ENCODE measurements around the gene CCKAR. TPM values are rescaled to one million over a fixed set of nuclear protein-coding genes. Genes with fewer than 3 reads are reported as not detected.
"Not testable (repeated sequence)": the region's sequence is repeated elsewhere in the genome, so short reads cannot be mapped to it uniquely, and the experiment has no call there.

CCKAR gene
- total and polyA plus RNA-seq, 2 of the 13 experiments (the other 11 are each of a cell fraction or from before 2014, with no cell fraction given) = not detected

DNA sequence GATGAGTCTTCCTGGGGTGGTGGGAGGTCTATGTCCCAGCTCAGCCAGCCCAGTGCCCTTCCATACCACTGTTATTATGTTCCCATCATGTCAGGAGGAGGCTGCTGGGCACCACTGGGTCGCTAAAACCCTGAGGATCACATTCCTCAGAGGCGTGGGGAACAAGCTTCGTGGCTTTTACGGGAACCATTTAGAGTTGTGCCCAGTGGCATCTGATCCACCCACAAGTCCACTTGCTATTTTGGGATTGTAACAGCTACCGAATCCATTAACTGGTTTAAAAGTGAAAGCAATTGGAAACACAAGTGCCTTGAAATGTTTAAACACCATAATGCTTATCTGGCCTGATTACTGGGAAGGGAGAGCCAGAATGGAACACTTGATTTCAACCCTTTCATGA, 13.1 kb upstream of the CCKAR start:
- Histone ChIP-seq H3K4me2 (ENCODE audit: low read depth, low read length) (no peak overlapping the region), H3K4me3 (replicated peaks in 1 of 3; ENCODE audit: insufficient read depth in 1 of 3, low read depth in 2 of 3, low read length in 3 of 3) (no peak overlapping the region), H3K27ac (ENCODE audit: extremely low read length, insufficient read depth, low read length) (no peak overlapping the region), H3K4me1 (ENCODE audit: insufficient read depth, low read length) (peaks cover 15% of the 10 kb centered on the region), H3K79me2 (ENCODE audit: insufficient read depth, low read length) (no peaks in the 10 kb centered on the region), H3K36me3 (replicated peaks in 1 of 2; ENCODE audit: control insufficient read depth in 1 of 2, insufficient read depth in 2 of 2, low read length in 2 of 2) (no peaks in the 10 kb centered on the region), H3K9me3 (ENCODE audit: low read length) (no peaks in the 10 kb centered on the region), H3K9ac (ENCODE audit: insufficient read depth, low read depth, low read length) (no peak overlapping the region), H2AFZ (ENCODE audit: low read length) (no peak overlapping the region), H3K27me3 (ENCODE audit: control insufficient read depth in 1 of 2, insufficient read depth in 2 of 2, low read length in 2 of 2) (peaks cover 0 to 10% of the 10 kb centered on the region in 2 experiments; a peak in 2 of 5 replicates), H4K20me1 (ENCODE audit: insufficient read depth, low read length) (no peaks in the 10 kb centered on the region)
- FAIRE-seq = no peak
- WGBS (ENCODE audit: low lambda C conversion rate) = 63% methylated on average over 4 of the region's 5 CpGs
- in situ Hi-C loops (cut with HindIII; ENCODE audit: extremely low pct_ligation_motif_present, low pct_unique_long_range_greater_than_20kb) = no loop called here
- intact Hi-C loops (cut with micrococcal nuclease; ENCODE audit: unreplicated experiment) = no loop called here
- DNase-seq (ENCODE audit: low spot score) = no peak
- TF ChIP-seq SUZ12 (IDR thresholded peaks at IDR 0.05; ENCODE audit: low read depth, low read length) (no peak), ZNF567 (CRISPR knock-in tag; IDR thresholded peaks at IDR 0.05; ENCODE audit: borderline replicate concordance) (no peak), DNMT1 (CRISPR knock-in tag; IDR thresholded peaks at IDR 0.05) (no peak)
- no peak for ATAC-seq
- ChIA-PET CTCF (ENCODE audit: low intra/inter-chr PET ratio, low total read pairs) (no interaction called here), POLR2A (no interaction called here)
- no TSS peak for BruUV-seq (replicated peaks)

DNA sequence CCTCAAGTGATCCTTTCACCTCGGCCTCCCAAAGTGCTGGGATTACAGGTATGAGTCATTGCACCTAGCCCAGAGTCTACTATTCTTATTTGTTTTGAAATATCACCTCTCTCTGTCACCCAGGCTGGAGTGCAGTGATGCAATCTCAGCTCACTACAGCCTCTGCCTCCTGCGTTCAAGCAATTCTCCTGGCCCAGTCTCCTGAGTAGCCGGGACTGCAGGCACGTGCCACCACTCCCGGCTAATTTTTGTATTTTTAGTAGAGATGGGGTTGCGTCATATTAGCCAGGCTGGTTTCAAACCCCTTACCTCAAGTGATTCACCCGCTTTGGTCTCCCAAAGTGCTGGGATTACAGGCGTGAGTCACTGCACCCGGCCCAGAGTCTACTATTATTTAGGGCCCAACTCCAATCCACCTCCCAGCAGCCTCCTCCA, 10.3 kb upstream of the CCKAR start:
- H3K4me3 ChIP-seq (replicated peaks in 1 of 3; ENCODE audit: insufficient read depth in 1 of 3, low read depth in 2 of 3, low read length in 3 of 3); H2AFZ ChIP-seq (ENCODE audit: low read length); H4K20me1 ChIP-seq (ENCODE audit: insufficient read depth, low read length); H3K36me3 ChIP-seq (replicated peaks in 1 of 2; ENCODE audit: control insufficient read depth in 1 of 2, insufficient read depth in 2 of 2, low read length in 2 of 2); intact Hi-C loops (cut with micrococcal nuclease; ENCODE audit: unreplicated experiment); H3K9me3 ChIP-seq (ENCODE audit: low read length); in situ Hi-C loops (cut with HindIII; ENCODE audit: extremely low pct_ligation_motif_present, low pct_unique_long_range_greater_than_20kb); POLR2A ChIA-PET; H3K9ac ChIP-seq (ENCODE audit: insufficient read depth, low read depth, low read length); BruUV-seq (replicated peaks); FAIRE-seq; H3K27me3 ChIP-seq (ENCODE audit: control insufficient read depth in 1 of 2, insufficient read depth in 2 of 2, low read length in 2 of 2); H3K27ac ChIP-seq (ENCODE audit: extremely low read length, insufficient read depth, low read length); H3K79me2 ChIP-seq (ENCODE audit: insufficient read depth, low read length); CTCF ChIA-PET (ENCODE audit: low intra/inter-chr PET ratio, low total read pairs): not testable (repeated sequence)
- DNase-seq (ENCODE audit: low spot score) (peak; percentile 59), ATAC-seq (peak; percentile 94)
- H3K4me2 ChIP-seq (ENCODE audit: low read depth, low read length) = peak overlapping the region; percentile 42; the same call in 1 of the 2 replicates
- 3% methylated on average over 9 of the region's 9 CpGs for WGBS (ENCODE audit: low lambda C conversion rate)
- peaks cover 15% of the 10 kb centered on the region for H3K4me1 ChIP-seq (ENCODE audit: insufficient read depth, low read length)
- TF ChIP-seq KAT8 (CRISPR knock-in tag; IDR thresholded peaks at IDR 0.05) = 0 out of 2 replicates have a peak, but pooled peaks have one; percentile 33
- TF ChIP-seq FOXA3 (CRISPR knock-in tag; IDR thresholded peaks at IDR 0.05) = 0 out of 2 replicates have a peak, but pooled peaks have one; percentile 10
- 0 out of 2 replicates have a peak, but pooled peaks have one; percentile 37 for TF ChIP-seq POGZ (CRISPR knock-in tag; IDR thresholded peaks at IDR 0.05)
- TF ChIP-seq ZMYM2 (CRISPR knock-in tag; IDR thresholded peaks at IDR 0.05) = 0 out of 2 replicates have a peak, but pooled peaks have one; percentile 28
- peak; percentile 46; the same call in 1 of the 2 replicates for TF ChIP-seq JUNB (CRISPR knock-in tag; IDR thresholded peaks at IDR 0.05; ENCODE audit: borderline replicate concordance)
- TF ChIP-seq, protein P1, sequence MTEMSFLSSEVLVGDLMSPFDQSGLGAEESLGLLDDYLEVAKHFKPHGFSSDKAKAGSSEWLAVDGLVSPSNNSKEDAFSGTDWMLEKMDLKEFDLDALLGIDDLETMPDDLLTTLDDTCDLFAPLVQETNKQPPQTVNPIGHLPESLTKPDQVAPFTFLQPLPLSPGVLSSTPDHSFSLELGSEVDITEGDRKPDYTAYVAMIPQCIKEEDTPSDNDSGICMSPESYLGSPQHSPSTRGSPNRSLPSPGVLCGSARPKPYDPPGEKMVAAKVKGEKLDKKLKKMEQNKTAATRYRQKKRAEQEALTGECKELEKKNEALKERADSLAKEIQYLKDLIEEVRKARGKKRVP (CRISPR knock-in tag; IDR thresholded peaks at IDR 0.05) = peak in 1 of 2 experiments; percentile 92; a peak in 2 of 4 replicates
- TF ChIP-seq, protein P2, sequence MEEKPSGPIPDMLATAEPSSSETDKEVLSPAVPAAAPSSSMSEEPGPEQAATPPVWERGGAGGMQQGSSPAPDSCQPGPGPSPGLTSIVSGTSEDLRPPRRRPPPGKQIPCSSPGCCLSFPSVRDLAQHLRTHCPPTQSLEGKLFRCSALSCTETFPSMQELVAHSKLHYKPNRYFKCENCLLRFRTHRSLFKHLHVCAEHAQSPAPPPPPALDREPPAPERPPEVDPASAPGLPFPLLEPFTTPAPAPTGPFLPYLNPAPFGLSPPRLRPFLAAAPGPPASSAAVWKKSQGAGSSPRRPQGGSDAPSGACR (CRISPR knock-in tag; IDR thresholded peaks at IDR 0.05) = peak; percentile 19; the same call in 1 of the 2 replicates
- peak; percentile 96 for TF ChIP-seq FOSL2 (CRISPR knock-in tag; IDR thresholded peaks at IDR 0.05)
- TF ChIP-seq ZFX (CRISPR knock-in tag; IDR thresholded peaks at IDR 0.05; ENCODE audit: low read depth) = 0 out of 2 replicates have a peak, but pooled peaks have one; percentile 19
- TF ChIP-seq SAP130 (CRISPR knock-in tag; IDR thresholded peaks at IDR 0.05; ENCODE audit: low read depth) = 0 out of 2 replicates have a peak, but pooled peaks have one; percentile 25
- 0 out of 2 replicates have a peak, but pooled peaks have one; percentile 9 for TF ChIP-seq HDAC1 (CRISPR knock-in tag; IDR thresholded peaks at IDR 0.05)
- TF ChIP-seq ZMYM4 (CRISPR knock-in tag; IDR thresholded peaks at IDR 0.05) = 0 out of 2 replicates have a peak, but pooled peaks have one; percentile 18
- peak; percentile 51 for TF ChIP-seq HNF4A (CRISPR knock-in tag; IDR thresholded peaks at IDR 0.05)
- peak; percentile 88 for TF ChIP-seq JUND (CRISPR knock-in tag; IDR thresholded peaks at IDR 0.05)
- peak; percentile 57 for TF ChIP-seq SALL1 (CRISPR knock-in tag; IDR thresholded peaks at IDR 0.05)

Measured in HepG2 (cell line).